ENCODE results near the gene TTC14. TPM values are rescaled to one million over a fixed set of nuclear protein-coding genes. Genes with fewer than 3 reads are reported as not detected.

Gene TTC14
- total and polyA plus RNA-seq, 11 donors = 4.8 to 20.4 (median 10.9) TPM

GRCh38 chr3:180570238-180570637 lies 31.7 kb upstream of the TTC14 start:
- WGBS, 4 donors = 60 to 77% (median 68%) methylated on average over 4 of the region's 4 CpGs
- ATAC-seq (no peak), DNase-seq (no peak)
- intact Hi-C loops (cut with DNase I) = no loop called here
- Histone ChIP-seq H3K27ac (no peak overlapping the region), H3K36me3 (no peaks in the 10 kb centered on the region), H3K27me3 (no peaks in the 10 kb centered on the region), H3K4me1 (no peaks in the 10 kb centered on the region), H3K9me3 (no peaks in the 10 kb centered on the region), H3K4me3 (no peak overlapping the region)
- no peak for TF ChIP-seq CTCF (IDR thresholded peaks at IDR 0.05)
- no peak for TF ChIP-seq POLR2A (IDR thresholded peaks at IDR 0.05)

- no peaks in the 10 kb centered on the region for H3K4me1 ChIP-seq
- intact Hi-C loops (cut with DNase I) = no loop called here
- no peaks in the 10 kb centered on the region for H3K36me3 ChIP-seq
- 65 to 78% (median 74%) methylated on average over 6 of the region's 6 CpGs for WGBS, 4 donors
- DNase-seq = no peak
- H3K27ac ChIP-seq = no peak overlapping the region
- H3K9me3 ChIP-seq = no peaks in the 10 kb centered on the region
- H3K4me3 ChIP-seq = no peak overlapping the region
- TF ChIP-seq POLR2A (IDR thresholded peaks at IDR 0.05) = no peak
- no peak for TF ChIP-seq CTCF (IDR thresholded peaks at IDR 0.05)
- no peaks in the 10 kb centered on the region for H3K27me3 ChIP-seq
- no peak for ATAC-seq
Observed at GRCh38 chr3:180571831-180572598, 29.9 kb upstream of the TTC14 start.

- intact Hi-C loops (cut with DNase I) = no loop called here
- no peak for TF ChIP-seq POLR2A (IDR thresholded peaks at IDR 0.05)
- no peak for TF ChIP-seq CTCF (IDR thresholded peaks at IDR 0.05)
- Histone ChIP-seq H3K4me3 (no peak overlapping the region), H3K4me1 (no peaks in the 10 kb centered on the region), H3K27ac (no peak overlapping the region), H3K27me3 (peaks cover 0 to 4% (median 0%) of the 10 kb centered on the region in 9 donors), H3K9me3 (no peaks in the 10 kb centered on the region), H3K36me3 (no peaks in the 10 kb centered on the region)
- 55 to 70% (median 60%) methylated on average over 3 of the region's 3 CpGs for WGBS, 4 donors
- DNase-seq (no peak), ATAC-seq (no peak)
Observed at GRCh38 chr3:180575571-180575970, 26.4 kb upstream of the TTC14 start.

GRCh38 chr3:180580934-180581333 lies 21.0 kb upstream of the TTC14 start:
- DNase-seq (no peak), ATAC-seq (no peak)
- Histone ChIP-seq H3K27ac (no peak overlapping the region), H3K4me3 (no peak overlapping the region), H3K36me3 (no peaks in the 10 kb centered on the region), H3K4me1 (no peaks in the 10 kb centered on the region), H3K9me3 (no peaks in the 10 kb centered on the region), H3K27me3 (peaks cover 0 to 19% (median 0%) of the 10 kb centered on the region in 9 donors)
- intact Hi-C loops (cut with DNase I) = no loop called here
- TF ChIP-seq POLR2A (IDR thresholded peaks at IDR 0.05) (no peak), CTCF (IDR thresholded peaks at IDR 0.05) (no peak)
- WGBS, 4 donors = 60 to 77% (median 71%) methylated on average over 1 of the region's 1 CpG

Data from heart left ventricle (tissue), 16 donors.